H1 (cell line): Measurements from ENCODE around the gene IL17REL. TPM values are rescaled to one million over a fixed set of nuclear protein-coding genes. Genes with fewer than 3 reads are reported as not detected.

Source experiments
- CTCF ChIA-PET: fragments of 300-600 bp; sonication (Branson Sonifier 250); formaldehyde crosslinking; loops from one replicate; lab custom pipeline; 2021; ENCODE audit not compliant: partially characterized antibody; lab: Charles Lee
- POLR2A ChIA-PET: fragments of 300-600 bp; sonication (Branson Sonifier 250); formaldehyde crosslinking; loops from one replicate; lab custom pipeline; 2021; ENCODE audit warnings: inconsistent platforms; ENCODE audit not compliant: partially characterized antibody; lab: Charles Lee
- DNase-seq, 2 experiments: peaks; one replicate each; pipeline versions ENCODE4 v3.0.0 to v3.0.0-alpha.2; 2010 to 2022; ENCODE audit warnings: low spot score in 2 of 2, low read depth in 1 of 2, mixed read lengths in 1 of 2
- FAIRE-seq: peaks from 2 replicates; lab custom pipeline; 2011; peaks lifted over from hg19 to GRCh38; lab: Jason Lieb, UNC
- H2AFZ ChIP-seq: 2 replicates; pipeline ENCODE4 v1.8.1; 2012; ENCODE audit warnings: low read length, inconsistent platforms
- H2AK5ac ChIP-seq: 2 replicates; pipeline ENCODE4 v1.6.1; 2013; ENCODE audit warnings: low read depth, low read length
- H2BK120ac ChIP-seq: replicated peaks from 2 replicates; pipeline ENCODE3; 2013; ENCODE audit warnings: low read depth, low read length, inconsistent platforms
- H2BK12ac ChIP-seq: 2 replicates; pipeline ENCODE4 v1.6.1; 2013; ENCODE audit warnings: low read depth, low read length
- H2BK15ac ChIP-seq: 2 replicates; pipeline ENCODE4 v1.6.1; 2013; ENCODE audit warnings: low read length
- H2BK20ac ChIP-seq: 2 replicates; pipeline ENCODE4 v1.6.1; 2013; ENCODE audit warnings: low read length
- H2BK5ac ChIP-seq: 2 replicates; pipeline ENCODE4 v1.6.1; 2013; ENCODE audit warnings: low read depth, low read length
- H3K14ac ChIP-seq: 2 replicates; pipeline ENCODE4 v1.6.1; 2013; ENCODE audit warnings: inconsistent platforms; ENCODE audit not compliant: insufficient read length
- H3K18ac ChIP-seq: 2 replicates; pipeline ENCODE4 v1.6.1; 2013; ENCODE audit warnings: low read length; ENCODE audit errors: extremely low read depth
- H3K23ac ChIP-seq: 2 replicates; pipeline ENCODE4 v1.6.1; 2013; ENCODE audit warnings: inconsistent platforms; ENCODE audit not compliant: insufficient read length
- H3K23me2 ChIP-seq: 2 replicates; pipeline ENCODE4 v1.6.1; 2013; ENCODE audit warnings: low read depth, low read length
- H3K27ac ChIP-seq: 2 replicates; pipeline ENCODE4 v1.6.1; 2011; ENCODE audit warnings: low read depth, low read length, inconsistent platforms
- H3K27me3 ChIP-seq, 4 experiments: replicated peaks in 1 of 4; 1 replicate in 1 of 4; 2 replicates in 3 of 4; pipeline versions ENCODE4 v1.6.1 to v1.8.1; 2011 to 2013; ENCODE audit warnings: low read length in 3 of 4, mild to moderate bottlenecking in 3 of 4, inconsistent platforms in 2 of 4, mixed read lengths in 2 of 4, moderate library complexity in 1 of 4; ENCODE audit not compliant: control insufficient read depth in 3 of 4, insufficient read depth in 3 of 4; ENCODE audit errors: extremely low read depth in 1 of 4
- H3K36me3 ChIP-seq, 4 experiments: 2 replicates each; pipeline versions ENCODE4 v1.6.1 to v1.8.1; 2011 to 2013; ENCODE audit warnings: mild to moderate bottlenecking in 4 of 4, low read length in 3 of 4, moderate library complexity in 2 of 4, control low read depth in 1 of 4, inconsistent platforms in 1 of 4; ENCODE audit not compliant: insufficient read depth in 4 of 4, control insufficient read depth in 2 of 4
- H3K4ac ChIP-seq: replicated peaks from 2 replicates; pipeline ENCODE3; 2013; ENCODE audit warnings: low read length, low read depth, mixed read lengths, inconsistent platforms; ENCODE audit not compliant: insufficient read length
- H3K4me1 ChIP-seq, 4 experiments: replicated peaks in 1 of 4; 1 replicate in 1 of 4; 2 replicates in 3 of 4; pipeline versions ENCODE4 v1.6.1 to v1.8.1; 2011 to 2013; ENCODE audit warnings: low read length in 3 of 4, inconsistent platforms in 2 of 4, mixed read lengths in 1 of 4; ENCODE audit not compliant: insufficient read depth in 4 of 4, control insufficient read depth in 3 of 4
- H3K4me2 ChIP-seq, 2 experiments: 2 replicates each; pipeline versions ENCODE4 v1.6.1 to v1.8.1; 2011 to 2013; ENCODE audit warnings: low read depth in 2 of 2, low read length in 2 of 2, control low read depth in 1 of 2, inconsistent platforms in 1 of 2, mild to moderate bottlenecking in 1 of 2; ENCODE audit not compliant: insufficient read depth in 1 of 2
- H3K4me3 ChIP-seq, 4 experiments: fragments of 200-600, 300-600 bp in 1 of 4; sonication (generic), shearing (Covaris generic), sonication (Bioruptor Twin) in 1 of 4; 2 replicates each; pipeline versions ENCODE4 v1.5.1 to v1.8.1; 2011 to 2016; ENCODE audit warnings: low read length in 4 of 4, low read depth in 3 of 4, control low read depth in 2 of 4, inconsistent platforms in 2 of 4, mild to moderate bottlenecking in 2 of 4, mixed read lengths in 1 of 4, moderate library complexity in 1 of 4; ENCODE audit not compliant: insufficient read depth in 2 of 4; ENCODE audit errors: extremely low read depth in 1 of 4
- H3K56ac ChIP-seq: replicated peaks from 2 replicates; pipeline ENCODE3; 2013; ENCODE audit warnings: low read depth, mild to moderate bottlenecking, mixed read lengths, low read length, inconsistent platforms; ENCODE audit not compliant: insufficient read length
- H3K79me1 ChIP-seq: 2 replicates; pipeline ENCODE4 v1.6.1; 2013; ENCODE audit warnings: low read depth, low read length, control low read depth
- H3K79me2 ChIP-seq, 2 experiments: 2 replicates each; pipeline versions ENCODE4 v1.6.1 to v1.8.1; 2012 to 2013; ENCODE audit warnings: low read length in 2 of 2, mild to moderate bottlenecking in 2 of 2, inconsistent platforms in 1 of 2; ENCODE audit not compliant: insufficient read depth in 2 of 2, control insufficient read depth in 1 of 2
- H3K9ac ChIP-seq, 4 experiments: replicated peaks in 1 of 4; 1 replicate in 1 of 4; 2 replicates in 3 of 4; pipeline versions ENCODE4 v1.6.1 to v1.8.1; 2011 to 2013; ENCODE audit warnings: low read depth in 3 of 4, low read length in 3 of 4, control low read depth in 2 of 4, mild to moderate bottlenecking in 2 of 4, moderate library complexity in 2 of 4, inconsistent platforms in 1 of 4; ENCODE audit errors: extremely low read depth in 1 of 4
- H3K9me3 ChIP-seq, 2 experiments: 2 replicates each; pipeline versions ENCODE4 v1.6.1 to v1.8.1; 2012 to 2013; ENCODE audit warnings: mild to moderate bottlenecking in 2 of 2, moderate library complexity in 2 of 2, control low read depth in 1 of 2, inconsistent platforms in 1 of 2, low read depth in 1 of 2, low read length in 1 of 2, mixed read lengths in 1 of 2; ENCODE audit not compliant: insufficient read depth in 2 of 2
- H4K20me1 ChIP-seq, 2 experiments: replicated peaks in 1 of 2; 2 replicates each; pipeline versions ENCODE3 to v1.8.1; 2011 to 2013; ENCODE audit warnings: inconsistent platforms in 2 of 2, low read length in 2 of 2, mild to moderate bottlenecking in 1 of 2; ENCODE audit not compliant: insufficient read depth in 2 of 2, control insufficient read depth in 1 of 2
- H4K5ac ChIP-seq: 2 replicates; pipeline ENCODE4 v1.6.1; 2013; ENCODE audit warnings: low read length, low read depth, mixed read lengths, inconsistent platforms; ENCODE audit not compliant: insufficient read length
- H4K8ac ChIP-seq: 2 replicates; pipeline ENCODE4 v1.8.0; 2013; ENCODE audit warnings: mild to moderate bottlenecking, moderate library complexity, low read length, inconsistent platforms; ENCODE audit not compliant: insufficient read depth; ENCODE audit errors: extremely low read depth
- H4K91ac ChIP-seq: replicated peaks from 2 replicates; pipeline ENCODE3; 2013; ENCODE audit warnings: low read length, mixed read lengths, inconsistent platforms; ENCODE audit not compliant: insufficient read length
- CBX5 ChIP-seq: fragments of 300-800, 300-1000 bp; sonication (generic); IDR thresholded peaks from 2 replicates; pipeline ENCODE4 v1.7.1; 2016; ENCODE audit warnings: antibody characterized with exemption, low read length, low read depth
- JUND ChIP-seq: IDR thresholded peaks from 2 replicates; pipeline ENCODE4 v1.6.1; 2011; ENCODE audit warnings: mild to moderate bottlenecking, improper control_type of control experiment, low read length
- PHF8 ChIP-seq: fragments of 200-600 bp; sonication (generic); conservative IDR thresholded peaks from 2 replicates; pipeline ENCODE4 v1.7.1; 2012; ENCODE audit warnings: low read depth, mild to moderate bottlenecking, inconsistent platforms, low read length, moderate library complexity
- WGBS, 2 experiments: shearing (Covaris generic) in 1 of 2; methylation state at CpG; one replicate each; pipeline versions ENCODE4 v1.1.6 to v1.1.7; 2013 to 2015; ENCODE audit warnings: low lambda C conversion rate in 2 of 2, mixed read lengths in 2 of 2, inconsistent platforms in 1 of 2, low coverage in 1 of 2, missing lambda C conversion rate in 1 of 2; ENCODE audit not compliant: insufficient replicate concordance in 2 of 2, insufficient coverage in 1 of 2, insufficient read length in 1 of 2; ENCODE audit errors: extremely low coverage in 1 of 2, missing lambda C conversion rate in 1 of 2; 5-methylcytosine and 5-hydroxymethylcytosine counted together
- polyA plus RNA-seq, 7 experiments: library from polyadenylated mRNA; depleted of rRNA in 3 of 7; stranded (reverse) in 5 of 7; unstranded in 2 of 7; fragments of >200 nt in 5 of 7; fragments of 200-250 nt in 2 of 7; gene quantifications; 1 replicate in 5 of 7; 2 replicates in 1 of 7; 4 replicates in 1 of 7; pipeline versions ENCODE4 v1.2.1 to v1.2.3, GENCODE V29; 2011 to 2013; ENCODE audit warnings: missing spikeins in 2 of 7, mixed read lengths in 2 of 7
- total RNA-seq: library from RNA; stranded (reverse); fragmentation: NEBNext Ultra II Directional; extraction: Animal tissue kit (Norgen Biotek cat#: 25700); gene quantifications from 2 replicates; pipeline ENCODE4 v1.2.1, GENCODE V29; 2021

Gene IL17REL
- total and polyA plus RNA-seq, 2 of the 8 experiments (the other 6 are each of a cell fraction or from before 2014, with no cell fraction given): 0.15 to 0.20 TPM

- H3K14ac ChIP-seq: no peak overlapping the region
- H3K56ac ChIP-seq: no peak overlapping the region
- no peaks in the 10 kb centered on the region for H3K27me3 ChIP-seq
- ChIA-PET CTCF (interaction anchor here (1.0 kb wide), 1 partner anchor 129 kb away, joined by 4 read pairs; no protein-coding TSS in a partner anchor), POLR2A (no interaction called here)
- H2BK12ac ChIP-seq: no peak overlapping the region
- H3K23me2 ChIP-seq: no peaks in the 10 kb centered on the region
- no peak overlapping the region for H3K27ac ChIP-seq
- 93% methylated on average over 27 of the region's 29 CpGs; no CpG with 5 or more reads in 1 of the 2 experiments for WGBS, 2 experiments
- H2AFZ ChIP-seq: no peak overlapping the region
- no peak overlapping the region for H3K4ac ChIP-seq
- no peak overlapping the region for H3K18ac ChIP-seq
- H3K9ac ChIP-seq: no peak overlapping the region
- no peaks in the 10 kb centered on the region for H3K4me1 ChIP-seq
- FAIRE-seq (no peak), DNase-seq (no peak)
- H2AK5ac ChIP-seq: peak overlapping the region; percentile 30; the same call in 1 of the 2 replicates
- no peak overlapping the region for H2BK120ac ChIP-seq
- no peaks in the 10 kb centered on the region for H3K79me2 ChIP-seq
- 0 out of 2 replicates have a peak overlapping the region, but pooled peaks have one; percentile 1 for H2BK15ac ChIP-seq
- no peaks in the 10 kb centered on the region for H3K79me1 ChIP-seq
- no peak overlapping the region for H2BK20ac ChIP-seq
- no peak overlapping the region for H3K4me2 ChIP-seq
- H3K4me3 ChIP-seq: no peak overlapping the region
- H4K91ac ChIP-seq: no peak overlapping the region
- no peak overlapping the region for H4K5ac ChIP-seq
- no peaks in the 10 kb centered on the region for H4K20me1 ChIP-seq
- peaks cover 5 to 7% of the 10 kb centered on the region in 2 experiments; a peak in 2 of 4 replicates for H3K9me3 ChIP-seq
- H4K8ac ChIP-seq: peak overlapping the region; percentile 36; the same call in 1 of the 2 replicates
- H3K36me3 ChIP-seq: no peaks in the 10 kb centered on the region
- 0 out of 2 replicates have a peak overlapping the region, but pooled peaks have one; percentile 0 for H2BK5ac ChIP-seq
- H3K23ac ChIP-seq: no peak overlapping the region
- TF ChIP-seq PHF8 (no peak), CBX5 (no peak), JUND (no peak)
Measured at GRCh38 chr22:50039669-50040443, 27.3 kb upstream of the IL17REL start.
